Endothelial cell (in vitro differentiated cells): Measurements from ENCODE around the gene SPACDR. TPM values are rescaled to one million over a fixed set of nuclear protein-coding genes. Genes with fewer than 3 reads are reported as not detected.

Source experiments
- DNase-seq: peaks from one replicate; pipeline ENCODE4 v3.0.0; 2021; ENCODE audit warnings: low spot score
- H3K27ac Mint-ChIP-seq: one replicate; pipeline ENCODE4 v1.8.0; 2021; ENCODE audit warnings: mixed read lengths, inconsistent platforms; ENCODE audit not compliant: unreplicated experiment
- H3K27me3 Mint-ChIP-seq: one replicate; pipeline ENCODE4 v1.8.0; 2021; ENCODE audit warnings: mild to moderate bottlenecking, moderate library complexity, mixed read lengths, inconsistent platforms; ENCODE audit not compliant: unreplicated experiment
- H3K36me3 Mint-ChIP-seq: one replicate; pipeline ENCODE4 v1.8.0; 2021; ENCODE audit warnings: mild to moderate bottlenecking, low read depth, mixed read lengths, inconsistent platforms; ENCODE audit not compliant: unreplicated experiment
- H3K4me1 Mint-ChIP-seq: one replicate; pipeline ENCODE4 v1.8.0; 2021; ENCODE audit warnings: mild to moderate bottlenecking, mixed read lengths, inconsistent platforms; ENCODE audit not compliant: unreplicated experiment
- H3K4me3 Mint-ChIP-seq: one replicate; pipeline ENCODE4 v1.8.0; 2021; ENCODE audit warnings: mild to moderate bottlenecking, mixed read lengths, inconsistent platforms; ENCODE audit not compliant: unreplicated experiment
- H3K9me3 Mint-ChIP-seq: one replicate; pipeline ENCODE4 v1.8.0; 2021; ENCODE audit warnings: mixed read lengths, inconsistent platforms; ENCODE audit not compliant: unreplicated experiment
- CTCF ChIP-seq: fragments of 200-600 bp; sonication (generic); IDR thresholded peaks from one replicate; pipeline ENCODE4 v1.5.0; 2021; ENCODE audit warnings: antibody characterized with exemption; ENCODE audit not compliant: unreplicated experiment
- total RNA-seq: library from RNA; stranded (reverse); fragmentation: NEBNext Ultra II Directional; extraction: Animal tissue kit (Norgen Biotek cat#: 25700); gene quantifications from one replicate; pipeline ENCODE4 v1.2.1, GENCODE V29; 2021; ENCODE audit not compliant: unreplicated experiment

SPACDR gene
- total RNA-seq, 1 donor from 2014 or later = 4.3 TPM

DNA sequence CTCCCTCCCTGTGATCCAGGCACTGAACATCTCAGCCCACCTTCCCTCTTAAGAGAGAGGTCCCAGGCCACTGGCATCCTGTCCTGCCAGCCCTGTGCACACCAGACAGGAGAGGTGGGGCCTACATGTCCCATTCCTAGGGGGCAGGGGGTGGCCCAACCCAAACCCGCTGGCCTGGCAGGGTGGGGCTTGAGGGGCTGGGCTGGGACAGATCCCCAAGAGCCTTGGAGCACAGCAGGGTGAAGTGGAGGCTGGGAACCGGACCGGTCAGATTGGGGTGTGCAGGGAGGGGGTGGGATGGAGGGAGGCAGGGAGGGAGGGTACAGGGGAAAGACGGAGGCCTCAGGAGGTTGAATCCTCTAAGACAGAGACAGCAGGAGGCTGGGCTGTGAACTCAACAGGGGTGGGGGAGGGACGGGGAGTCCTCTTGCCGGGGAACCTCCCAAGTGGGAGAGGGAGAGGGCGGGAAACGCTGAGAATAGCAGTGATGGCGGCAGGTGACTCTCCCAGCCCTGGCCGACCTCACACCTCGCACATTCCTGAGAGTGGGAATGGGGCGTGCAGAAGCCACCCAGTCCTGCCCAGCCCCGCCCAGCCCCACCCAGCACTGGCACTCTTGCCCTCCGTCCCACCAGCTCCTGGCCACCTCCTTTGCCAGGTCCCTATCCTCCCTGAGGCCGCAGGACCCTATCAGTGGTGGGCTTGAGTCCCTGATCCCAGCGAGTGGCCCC lies 8.2 kb upstream of the SPACDR start:
- no peaks in the 10 kb centered on the region for H3K9me3 Mint-ChIP-seq
- no peak overlapping the region for H3K27ac Mint-ChIP-seq
- H3K4me1 Mint-ChIP-seq = peaks cover 30% of the 10 kb centered on the region
- H3K36me3 Mint-ChIP-seq = no peaks in the 10 kb centered on the region
- no peak for DNase-seq
- TF ChIP-seq CTCF = no peak
- H3K4me3 Mint-ChIP-seq = no peak overlapping the region
- peaks cover 3% of the 10 kb centered on the region for H3K27me3 Mint-ChIP-seq

DNA sequence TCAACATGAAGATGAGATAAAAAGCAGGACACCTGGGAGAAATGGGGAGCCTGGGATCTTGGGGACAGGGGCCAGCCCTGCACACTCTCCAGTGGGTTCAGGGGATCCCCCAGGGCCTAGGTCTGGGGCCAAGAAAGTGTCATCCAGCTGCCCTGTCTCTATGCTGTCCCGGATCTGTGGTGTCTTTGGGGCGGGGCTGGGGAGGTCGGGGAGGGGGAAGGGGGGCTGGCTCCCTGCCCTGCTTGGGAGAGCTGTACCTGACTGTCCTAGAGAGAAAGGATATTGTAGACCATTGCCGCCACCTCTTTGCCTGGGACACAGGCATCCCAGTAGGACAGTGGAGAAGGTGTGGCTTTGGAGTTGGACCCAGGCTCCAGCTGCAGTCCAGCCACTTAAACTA lies 7.0 kb upstream of the SPACDR start:
- no peak for DNase-seq
- no peak for TF ChIP-seq CTCF
- peak overlapping the region; percentile 42 for H3K4me3 Mint-ChIP-seq
- no peaks in the 10 kb centered on the region for H3K36me3 Mint-ChIP-seq
- H3K4me1 Mint-ChIP-seq = peaks cover 20% of the 10 kb centered on the region
- H3K27me3 Mint-ChIP-seq = no peaks in the 10 kb centered on the region
- no peak overlapping the region for H3K27ac Mint-ChIP-seq
- H3K9me3 Mint-ChIP-seq = no peaks in the 10 kb centered on the region

- peaks cover 4% of the 10 kb centered on the region for H3K27me3 Mint-ChIP-seq
- H3K36me3 Mint-ChIP-seq = peaks cover 4% of the 10 kb centered on the region
- H3K4me3 Mint-ChIP-seq = peak overlapping the region; percentile 59
- H3K9me3 Mint-ChIP-seq = no peaks in the 10 kb centered on the region
- H3K27ac Mint-ChIP-seq = no peak overlapping the region
- peak; percentile 95 for DNase-seq
- TF ChIP-seq CTCF = peak; percentile 93
- peaks cover 8% of the 10 kb centered on the region for H3K4me1 Mint-ChIP-seq
These were observed 5.4 kb upstream of the SPACDR start for GRCh38 chr7:100469227-100470044.

DNA sequence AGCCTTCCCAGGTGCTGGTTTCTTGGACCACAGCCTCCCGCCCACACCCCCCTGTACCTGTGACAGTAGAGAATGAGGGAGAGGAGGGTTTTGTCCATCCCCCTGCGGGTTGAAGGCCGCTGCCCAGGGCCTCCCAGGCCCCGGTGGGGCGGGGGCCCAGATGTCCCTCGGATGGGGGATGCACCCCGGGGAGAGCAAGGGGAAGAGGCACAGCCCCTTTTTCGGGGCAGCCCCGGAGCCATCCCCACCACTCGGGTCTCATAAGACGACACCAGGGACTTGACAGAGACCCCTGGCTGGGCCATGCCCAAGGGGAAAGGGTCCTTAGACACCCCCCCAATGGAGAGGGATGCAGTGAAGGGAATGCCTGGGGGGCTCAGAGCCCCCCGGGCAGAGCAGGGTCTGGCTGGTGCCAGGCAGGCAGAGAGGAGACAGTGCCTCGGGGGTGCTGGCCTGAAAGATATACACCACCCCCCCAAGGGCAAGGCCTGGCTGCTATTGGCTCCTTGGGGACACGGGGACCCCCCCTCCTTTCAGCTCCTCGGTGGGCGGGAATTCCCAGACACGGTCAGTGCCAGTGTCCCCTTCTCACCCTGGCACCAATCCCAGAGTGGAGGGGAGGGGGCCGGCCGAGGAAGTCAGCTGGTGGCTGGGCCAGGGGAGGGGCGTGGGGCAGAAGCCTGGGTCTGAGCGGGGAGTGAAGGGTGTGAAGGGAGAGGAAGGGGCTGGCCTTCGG lies 3.7 kb upstream of the SPACDR start:
- Mint-ChIP-seq H3K27me3 (peaks cover 4% of the 10 kb centered on the region), H3K4me3 (no peak overlapping the region), H3K9me3 (no peaks in the 10 kb centered on the region), H3K4me1 (peaks cover 5% of the 10 kb centered on the region), H3K36me3 (peaks cover 4% of the 10 kb centered on the region), H3K27ac (no peak overlapping the region)
- TF ChIP-seq CTCF = no peak
- no peak for DNase-seq
